ENCODE data around the gene HIBADH.
A peak's percentile ranks its signal among the peaks of the same experiment; 100 is the strongest.
"Not testable (repeated sequence)": the region's sequence is repeated elsewhere in the genome, so short reads cannot be mapped to it uniquely, and the experiment has no call there.

HIBADH gene

GRCh38 chr7:27593226-27593625 lies 69.5 kb downstream of the HIBADH start:
- Mint-ChIP-seq H3K9me3 (no peaks in the 10 kb centered on the region), H3K27me3 (no peaks in the 10 kb centered on the region), H3K4me1 (ENCODE audit: low read depth in 2 of 2) (no peaks in the 10 kb centered on the region), H3K27ac (no peak overlapping the region), H3K4me3 (no peak overlapping the region), H3K36me3 (ENCODE audit: insufficient read depth) (peaks cover 6% of the 10 kb centered on the region)
- DNase-seq (no peak), ATAC-seq (replicated peaks) (no peak)

DNA sequence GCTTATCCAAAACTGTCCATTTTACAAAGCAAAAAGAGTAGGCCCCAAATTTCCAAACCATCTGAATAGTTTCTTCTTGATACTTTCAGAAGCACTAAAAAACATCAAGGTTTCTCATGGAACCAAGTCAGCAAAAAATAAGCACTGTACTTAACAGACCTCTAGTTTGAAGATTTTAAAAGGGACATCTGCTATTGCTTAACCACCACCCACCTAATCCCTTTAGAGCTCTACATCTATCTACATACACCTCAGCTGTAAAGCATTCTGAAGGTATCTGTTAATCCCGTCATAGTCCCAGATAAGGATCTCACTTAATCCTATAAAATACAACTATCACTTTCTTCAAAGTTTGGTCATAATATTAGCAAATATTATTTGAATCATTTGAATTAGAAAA lies 72.3 kb downstream of the HIBADH start:
- ATAC-seq (replicated peaks) (no peak), DNase-seq (no peak)
- no peaks in the 10 kb centered on the region for H3K9me3 Mint-ChIP-seq
- H3K36me3 Mint-ChIP-seq (ENCODE audit: insufficient read depth) = peaks cover 6% of the 10 kb centered on the region
- no peak overlapping the region for H3K4me3 Mint-ChIP-seq
- H3K27me3 Mint-ChIP-seq = no peaks in the 10 kb centered on the region
- no peaks in the 10 kb centered on the region for H3K4me1 Mint-ChIP-seq (ENCODE audit: low read depth in 2 of 2)
- no peak overlapping the region for H3K27ac Mint-ChIP-seq

- peaks cover 6% of the 10 kb centered on the region for H3K36me3 Mint-ChIP-seq (ENCODE audit: insufficient read depth)
- H3K9me3 Mint-ChIP-seq = no peaks in the 10 kb centered on the region
- no peak overlapping the region for H3K27ac Mint-ChIP-seq
- H3K4me1 Mint-ChIP-seq (ENCODE audit: low read depth in 2 of 2) = no peaks in the 10 kb centered on the region
- H3K27me3 Mint-ChIP-seq = no peaks in the 10 kb centered on the region
- no peak for ATAC-seq (replicated peaks)
- no peak overlapping the region for H3K4me3 Mint-ChIP-seq
- no peak for DNase-seq
Observed at GRCh38 chr7:27587429-27587828, 75.3 kb downstream of the HIBADH start.

DNA sequence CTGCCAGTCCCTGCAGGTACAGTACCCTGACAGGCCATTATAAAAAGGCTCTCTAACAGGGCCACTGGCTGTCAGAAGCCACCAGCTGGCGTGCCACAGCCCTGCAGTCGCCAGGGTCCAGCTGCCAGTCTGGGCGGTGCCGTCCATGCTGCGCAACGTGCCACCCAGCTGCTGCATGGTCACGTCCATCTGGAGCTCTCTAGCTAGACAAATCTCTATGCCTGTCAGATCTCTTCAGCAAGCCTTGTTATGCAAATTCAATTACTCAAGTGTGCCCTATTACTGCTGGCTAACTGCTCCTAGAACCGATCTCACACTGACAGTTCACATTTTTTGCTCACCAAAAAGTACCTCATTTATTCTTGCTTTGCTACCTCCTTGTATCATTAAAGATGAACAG lies 75.9 kb downstream of the HIBADH start:
- ATAC-seq (replicated peaks) = no peak
- no peaks in the 10 kb centered on the region for H3K4me1 Mint-ChIP-seq (ENCODE audit: low read depth in 2 of 2)
- H3K36me3 Mint-ChIP-seq (ENCODE audit: insufficient read depth) = peaks cover 6% of the 10 kb centered on the region
- H3K27ac Mint-ChIP-seq = no peak overlapping the region
- no peak overlapping the region for H3K4me3 Mint-ChIP-seq
- no peaks in the 10 kb centered on the region for H3K9me3 Mint-ChIP-seq
- no peaks in the 10 kb centered on the region for H3K27me3 Mint-ChIP-seq
- no peak for DNase-seq

GRCh38 chr7:27585781-27586447 lies 76.8 kb downstream of the HIBADH start:
- Mint-ChIP-seq H3K9me3 (no peaks in the 10 kb centered on the region), H3K4me3 (no peak overlapping the region), H3K27ac (no peak overlapping the region), H3K27me3 (no peaks in the 10 kb centered on the region), H3K4me1 (ENCODE audit: low read depth in 2 of 2) (no peaks in the 10 kb centered on the region), H3K36me3 (ENCODE audit: insufficient read depth) (peaks cover under 1% of the 10 kb centered on the region)
- ATAC-seq (replicated peaks) (no peak), DNase-seq (no peak)

DNA sequence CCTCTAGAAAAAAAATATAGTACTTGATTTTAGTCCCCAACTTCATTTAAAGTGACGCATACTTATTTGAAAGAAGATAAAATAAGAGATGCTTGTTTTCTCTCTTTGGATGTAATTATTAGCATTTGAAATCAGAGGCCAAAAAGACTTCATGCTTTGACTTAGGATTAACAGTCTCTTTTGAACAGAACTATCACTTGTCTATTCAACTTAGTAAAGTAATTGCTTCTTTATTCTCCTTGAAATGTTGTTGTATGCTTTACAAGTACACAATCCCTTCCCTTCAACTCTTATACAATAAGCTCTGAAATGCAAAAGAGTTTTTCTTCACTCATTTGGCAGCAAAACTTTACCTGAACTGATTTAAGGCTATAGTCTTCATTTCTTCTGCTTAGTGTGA lies 80.8 kb downstream of the HIBADH start:
- Mint-ChIP-seq H3K4me1 (ENCODE audit: low read depth in 2 of 2) (no peaks in the 10 kb centered on the region), H3K27me3 (no peaks in the 10 kb centered on the region), H3K36me3 (ENCODE audit: insufficient read depth) (no peaks in the 10 kb centered on the region), H3K9me3 (no peaks in the 10 kb centered on the region), H3K4me3 (no peak overlapping the region), H3K27ac (no peak overlapping the region)
- no peak for ATAC-seq (replicated peaks)
- DNase-seq = no peak

DNA sequence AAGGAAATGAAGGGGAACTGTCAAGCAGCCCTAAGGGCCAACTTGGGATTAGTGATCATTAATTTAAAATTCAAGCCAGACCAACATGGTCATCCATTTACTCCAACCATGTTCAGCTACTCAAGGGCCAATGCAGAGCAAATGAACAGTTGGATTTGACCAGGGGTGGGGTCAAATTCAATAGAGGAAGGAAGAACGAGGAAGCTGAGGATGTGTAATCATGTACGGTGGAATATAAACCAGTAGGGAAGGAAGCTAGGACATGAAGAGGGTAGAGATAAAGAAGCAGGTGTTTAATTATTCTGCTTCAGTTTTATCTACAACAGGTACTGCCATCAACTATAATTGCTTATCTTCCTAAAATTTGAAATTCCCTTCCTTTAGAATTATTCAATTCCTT lies 81.6 kb downstream of the HIBADH start:
- H3K36me3 Mint-ChIP-seq (ENCODE audit: insufficient read depth) = no peaks in the 10 kb centered on the region
- H3K9me3 Mint-ChIP-seq = no peaks in the 10 kb centered on the region
- no peaks in the 10 kb centered on the region for H3K4me1 Mint-ChIP-seq (ENCODE audit: low read depth in 2 of 2)
- H3K27ac Mint-ChIP-seq = no peak overlapping the region
- H3K27me3 Mint-ChIP-seq = no peaks in the 10 kb centered on the region
- ATAC-seq (replicated peaks) = no peak
- no peak overlapping the region for H3K4me3 Mint-ChIP-seq
- DNase-seq = no peak

DNA sequence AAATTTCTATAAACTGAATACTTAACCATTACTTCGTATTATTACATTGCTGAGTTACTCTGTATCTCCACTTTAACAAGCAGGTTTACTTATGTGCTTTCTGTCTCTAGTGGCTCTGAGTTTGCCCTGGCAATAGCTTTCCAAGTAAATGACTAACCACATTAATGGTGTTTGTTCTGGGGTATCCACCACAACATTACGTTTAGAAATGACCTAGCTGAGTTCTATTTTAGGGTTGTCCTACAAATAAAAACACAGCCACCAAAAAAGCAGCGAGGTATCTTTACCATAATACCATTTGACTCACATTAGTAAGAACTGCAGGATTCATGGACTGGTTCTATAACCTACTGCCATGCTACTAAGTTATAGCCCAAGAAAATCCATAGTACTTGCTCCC lies 83.1 kb downstream of the HIBADH start:
- H3K27me3 Mint-ChIP-seq = no peaks in the 10 kb centered on the region
- H3K27ac Mint-ChIP-seq = no peak overlapping the region
- DNase-seq = no peak
- no peaks in the 10 kb centered on the region for H3K9me3 Mint-ChIP-seq
- no peak overlapping the region for H3K4me3 Mint-ChIP-seq
- no peaks in the 10 kb centered on the region for H3K36me3 Mint-ChIP-seq (ENCODE audit: insufficient read depth)
- H3K4me1 Mint-ChIP-seq (ENCODE audit: low read depth in 2 of 2) = peaks cover 0 to 2% of the 10 kb centered on the region in 2 donors
- no peak for ATAC-seq (replicated peaks)

DNA sequence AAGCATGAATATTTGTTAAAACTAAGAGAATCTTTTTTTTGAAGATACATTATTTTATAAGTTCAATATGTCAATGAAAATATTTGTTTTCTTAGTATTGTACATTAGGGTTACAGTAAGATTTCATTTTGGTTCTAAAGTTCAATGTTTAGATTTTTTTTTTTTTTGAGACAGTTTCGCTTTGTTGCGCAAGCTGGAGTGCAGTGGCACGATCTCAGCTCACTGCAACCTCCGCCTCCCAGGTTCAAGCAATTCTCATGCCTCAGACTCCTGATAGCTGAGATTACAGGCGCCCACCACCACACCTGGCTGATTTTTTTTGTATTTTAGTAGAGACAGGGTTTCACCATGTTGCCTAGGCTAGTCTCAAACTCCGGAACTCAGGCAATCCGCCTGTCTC lies 84.5 kb downstream of the HIBADH start:
- H3K4me3 Mint-ChIP-seq; H3K27ac Mint-ChIP-seq; H3K36me3 Mint-ChIP-seq (ENCODE audit: insufficient read depth); DNase-seq; H3K27me3 Mint-ChIP-seq; H3K9me3 Mint-ChIP-seq; ATAC-seq (replicated peaks); H3K4me1 Mint-ChIP-seq (ENCODE audit: low read depth in 2 of 2): not testable (repeated sequence)

GRCh38 chr7:27576360-27576944 lies 86.2 kb downstream of the HIBADH start:
- Mint-ChIP-seq H3K27ac (no peak overlapping the region), H3K36me3 (ENCODE audit: insufficient read depth) (no peaks in the 10 kb centered on the region), H3K4me3 (no peak overlapping the region), H3K27me3 (no peaks in the 10 kb centered on the region), H3K9me3 (no peaks in the 10 kb centered on the region), H3K4me1 (ENCODE audit: low read depth in 2 of 2) (peaks cover 0 to 2% of the 10 kb centered on the region in 2 donors)
- ATAC-seq (replicated peaks) (peak; percentile 33), DNase-seq (peak in 1 of 3 experiments; percentile 3)

GRCh38 chr7:27575613-27576012 lies 87.1 kb downstream of the HIBADH start:
- ATAC-seq (replicated peaks) (no peak), DNase-seq (no peak)
- no peaks in the 10 kb centered on the region for H3K36me3 Mint-ChIP-seq (ENCODE audit: insufficient read depth)
- H3K9me3 Mint-ChIP-seq = no peaks in the 10 kb centered on the region
- no peak overlapping the region for H3K27ac Mint-ChIP-seq
- H3K4me1 Mint-ChIP-seq (ENCODE audit: low read depth in 2 of 2) = peaks cover 0 to 2% of the 10 kb centered on the region in 2 donors
- H3K27me3 Mint-ChIP-seq = no peaks in the 10 kb centered on the region
- no peak overlapping the region for H3K4me3 Mint-ChIP-seq

DNA sequence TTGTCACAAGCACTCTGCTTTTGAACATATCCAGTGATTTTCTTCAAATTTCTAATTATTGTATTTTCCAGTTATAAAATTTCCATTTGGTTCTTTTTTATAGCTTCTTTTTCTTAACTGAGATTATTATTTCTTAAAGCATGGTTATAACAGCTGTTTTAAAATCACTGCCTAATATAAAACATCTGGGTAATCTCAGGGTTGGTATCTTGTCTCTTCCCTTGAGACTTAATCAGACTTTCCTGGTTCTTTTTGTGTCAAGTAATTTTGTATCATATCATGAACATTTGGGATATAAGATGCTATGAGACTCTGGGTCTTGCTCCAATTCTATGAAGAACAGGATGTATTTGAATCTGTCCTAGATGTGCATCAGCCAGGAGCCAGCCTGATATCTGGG lies 93.6 kb downstream of the HIBADH start:
- Mint-ChIP-seq H3K36me3 (ENCODE audit: insufficient read depth) (no peaks in the 10 kb centered on the region), H3K9me3 (peaks cover 0 to 2% of the 10 kb centered on the region in 2 donors), H3K27me3 (no peaks in the 10 kb centered on the region), H3K4me1 (ENCODE audit: low read depth in 2 of 2) (no peaks in the 10 kb centered on the region), H3K4me3 (no peak overlapping the region), H3K27ac (no peak overlapping the region)
- ATAC-seq (replicated peaks) = no peak
- DNase-seq = no peak

DNA sequence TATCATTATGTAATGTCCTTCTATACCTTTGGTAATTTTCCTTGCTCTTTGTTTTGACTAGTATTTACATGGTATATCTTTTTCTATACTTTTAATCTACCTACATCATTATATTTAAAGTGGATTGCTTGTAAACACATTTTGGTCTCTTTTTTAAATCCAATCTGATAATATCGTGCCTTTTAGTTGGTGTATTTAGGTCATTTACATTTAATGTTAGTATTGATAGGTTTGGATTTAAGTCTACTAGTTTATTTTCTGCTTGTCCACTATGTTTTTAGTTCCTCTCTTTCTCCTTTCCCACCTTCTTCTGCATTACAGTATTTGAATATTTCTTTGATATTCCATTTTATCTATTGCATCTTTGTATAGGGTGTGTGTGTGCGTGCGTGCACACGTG lies 95.4 kb downstream of the HIBADH start:
- DNase-seq (no peak), ATAC-seq (replicated peaks) (no peak)
- no peak overlapping the region for H3K4me3 Mint-ChIP-seq
- H3K36me3 Mint-ChIP-seq (ENCODE audit: insufficient read depth) = no peaks in the 10 kb centered on the region
- peaks cover 0 to 3% of the 10 kb centered on the region in 2 donors for H3K9me3 Mint-ChIP-seq
- no peaks in the 10 kb centered on the region for H3K27me3 Mint-ChIP-seq
- H3K27ac Mint-ChIP-seq = no peak overlapping the region
- H3K4me1 Mint-ChIP-seq (ENCODE audit: low read depth in 2 of 2) = no peaks in the 10 kb centered on the region

GRCh38 chr7:27564881-27565482 lies 97.7 kb downstream of the HIBADH start:
- Mint-ChIP-seq H3K27ac (no peak overlapping the region), H3K27me3 (no peaks in the 10 kb centered on the region), H3K4me1 (ENCODE audit: low read depth in 2 of 2) (no peaks in the 10 kb centered on the region), H3K9me3 (peaks cover 0 to 3% of the 10 kb centered on the region in 2 donors), H3K36me3 (ENCODE audit: insufficient read depth) (no peaks in the 10 kb centered on the region), H3K4me3 (no peak overlapping the region)
- ATAC-seq (replicated peaks) (no peak), DNase-seq (no peak)
